ENCODE results near the gene SNX8.

SNX8 gene

GRCh38 chr7:2253525-2254244 is 60.6 kb downstream of the SNX8 start:
- no peaks in the 10 kb centered on the region for H3K79me2 ChIP-seq (ENCODE audit: insufficient read depth, low read length)
- H3K9me3 ChIP-seq (ENCODE audit: insufficient read depth, low read length, severe bottlenecking), result no peaks in the 10 kb centered on the region
- TF ChIP-seq CTCF (IDR thresholded peaks at IDR 0.05; ENCODE audit: borderline replicate concordance, extremely low read depth, low read length, poor library complexity, severe bottlenecking) (no peak), EZH2 (IDR thresholded peaks at IDR 0.05; ENCODE audit: borderline replicate concordance, low read depth, low read length, severe bottlenecking) (no peak)
- DNase-seq, result no peak
- H3K4me1 ChIP-seq (ENCODE audit: insufficient read depth, low read length), result no peaks in the 10 kb centered on the region
- H3K4me2 ChIP-seq (ENCODE audit: insufficient read depth, low read length), result no peak overlapping the region
- peaks cover 69% of the 10 kb centered on the region for H3K36me3 ChIP-seq (ENCODE audit: insufficient read depth, low read length)
- no peak overlapping the region for H2AFZ ChIP-seq (ENCODE audit: low read depth, low read length)
- ATAC-seq (ENCODE audit: insufficient read depth, low read depth), result no peak
- H4K20me1 ChIP-seq (ENCODE audit: insufficient read depth, low read length), result 0 out of 2 replicates have a peak, but pooled peaks cover 3% of the 10 kb centered on the region
- H3K27me3 ChIP-seq (ENCODE audit: insufficient read depth, low read length, poor library complexity), result no peaks in the 10 kb centered on the region
- no peak overlapping the region for H3K27ac ChIP-seq (ENCODE audit: low read length)
- H3K9ac ChIP-seq (ENCODE audit: low read depth, low read length), result no peak overlapping the region
- no peak overlapping the region for H3K4me3 ChIP-seq (ENCODE audit: low read depth in 1 of 2, low read length in 2 of 2)

- DNase-seq (no peak), ATAC-seq (ENCODE audit: insufficient read depth, low read depth) (no peak)
- H2AFZ ChIP-seq (ENCODE audit: low read depth, low read length), result no peak overlapping the region
- H3K27ac ChIP-seq (ENCODE audit: low read length), result no peak overlapping the region
- no peaks in the 10 kb centered on the region for H3K9me3 ChIP-seq (ENCODE audit: insufficient read depth, low read length, severe bottlenecking)
- H3K4me1 ChIP-seq (ENCODE audit: insufficient read depth, low read length), result no peaks in the 10 kb centered on the region
- peaks cover 72% of the 10 kb centered on the region for H3K36me3 ChIP-seq (ENCODE audit: insufficient read depth, low read length)
- no peaks in the 10 kb centered on the region for H3K27me3 ChIP-seq (ENCODE audit: insufficient read depth, low read length, poor library complexity)
- H3K4me2 ChIP-seq (ENCODE audit: insufficient read depth, low read length), result no peak overlapping the region
- no peaks in the 10 kb centered on the region for H3K79me2 ChIP-seq (ENCODE audit: insufficient read depth, low read length)
- no peak for TF ChIP-seq CTCF (IDR thresholded peaks at IDR 0.05; ENCODE audit: borderline replicate concordance, extremely low read depth, low read length, poor library complexity, severe bottlenecking)
- TF ChIP-seq EZH2 (IDR thresholded peaks at IDR 0.05; ENCODE audit: borderline replicate concordance, low read depth, low read length, severe bottlenecking), result no peak
- H3K4me3 ChIP-seq (ENCODE audit: low read depth in 1 of 2, low read length in 2 of 2), result no peak overlapping the region
- 0 out of 2 replicates have a peak, but pooled peaks cover 3% of the 10 kb centered on the region for H4K20me1 ChIP-seq (ENCODE audit: insufficient read depth, low read length)
- H3K9ac ChIP-seq (ENCODE audit: low read depth, low read length), result no peak overlapping the region
Measured at GRCh38 chr7:2253021-2253420, 61.2 kb downstream of the SNX8 start.

GRCh38 chr7:2251841-2252771 is 62.1 kb downstream of the SNX8 start:
- Histone ChIP-seq H3K36me3 (ENCODE audit: insufficient read depth, low read length) (peaks cover 76% of the 10 kb centered on the region), H3K27ac (ENCODE audit: low read length) (no peak overlapping the region), H4K20me1 (ENCODE audit: insufficient read depth, low read length) (peaks cover 9% of the 10 kb centered on the region; the same call in 1 of the 2 replicates), H3K4me2 (ENCODE audit: insufficient read depth, low read length) (no peak overlapping the region), H3K4me1 (ENCODE audit: insufficient read depth, low read length) (no peaks in the 10 kb centered on the region), H3K9me3 (ENCODE audit: insufficient read depth, low read length, severe bottlenecking) (no peaks in the 10 kb centered on the region), H3K27me3 (ENCODE audit: insufficient read depth, low read length, poor library complexity) (no peaks in the 10 kb centered on the region), H3K9ac (ENCODE audit: low read depth, low read length) (no peak overlapping the region), H3K4me3 (ENCODE audit: low read depth in 1 of 2, low read length in 2 of 2) (no peak overlapping the region), H2AFZ (ENCODE audit: low read depth, low read length) (no peak overlapping the region), H3K79me2 (ENCODE audit: insufficient read depth, low read length) (no peaks in the 10 kb centered on the region)
- peak; percentile 30 for DNase-seq
- peak; percentile 57 for ATAC-seq (ENCODE audit: insufficient read depth, low read depth)
- no peak for TF ChIP-seq EZH2 (IDR thresholded peaks at IDR 0.05; ENCODE audit: borderline replicate concordance, low read depth, low read length, severe bottlenecking)
- TF ChIP-seq CTCF (IDR thresholded peaks at IDR 0.05; ENCODE audit: borderline replicate concordance, extremely low read depth, low read length, poor library complexity, severe bottlenecking), result no peak
